IMR-90 (cell line): ENCODE results near the gene L3MBTL4. TPM values are rescaled to one million over a fixed set of nuclear protein-coding genes. Genes with fewer than 3 reads are reported as not detected.

Experiments
- ATAC-seq: fragments of 200-7000 bp; cut with Tn5 transposase; 2 replicates; pipeline ENCODE4 v1.9.1; 2020; ENCODE audit warnings: low read depth, mild to moderate bottlenecking, moderate library complexity
- BruUV-seq: library from RNA; stranded (reverse); fragments of 400-500 nt; replicated peaks from 2 replicates; lab custom pipeline; 2021; lab: Mats Ljungman, UMichigan
- CTCF ChIA-PET: fragments of 300-600 bp; formaldehyde crosslinking; extraction: SDS; loops from one replicate; lab custom pipeline; 2021; ENCODE audit warnings: antibody characterized with exemption; lab: Yijun Ruan, JAX
- POLR2A ChIA-PET: fragments of 300-600 bp; sonication (Branson Sonifier 250); formaldehyde crosslinking; loops from one replicate; lab custom pipeline; 2022; ENCODE audit warnings: antibody characterized with exemption; ENCODE audit not compliant: unreplicated experiment; lab: Charles Lee
- DNase-seq: peaks from one replicate; pipeline ENCODE4 v3.0.0; 2013
- H2AFZ ChIP-seq: replicated peaks from 2 replicates; pipeline ENCODE3; 2013; ENCODE audit warnings: low read length, mild to moderate bottlenecking; ENCODE audit not compliant: poor library complexity
- H2AK5ac ChIP-seq: 2 replicates; pipeline ENCODE4 v1.6.1; 2013; ENCODE audit warnings: low read depth, low read length, inconsistent platforms
- H2AK9ac ChIP-seq: replicated peaks from 2 replicates; pipeline ENCODE3; 2013; ENCODE audit warnings: mild to moderate bottlenecking, low read depth, low read length, moderate library complexity; ENCODE audit not compliant: poor library complexity
- H2BK120ac ChIP-seq: 2 replicates; pipeline ENCODE4 v1.6.1; 2013; ENCODE audit warnings: low read depth, low read length, inconsistent platforms
- H2BK15ac ChIP-seq: 3 replicates; pipeline ENCODE4 v1.6.1; 2013; ENCODE audit warnings: low read depth, low read length, inconsistent platforms
- H2BK20ac ChIP-seq: 2 replicates; pipeline ENCODE4 v1.6.1; 2013; ENCODE audit warnings: low read depth, mild to moderate bottlenecking, inconsistent platforms, low read length, moderate library complexity
- H2BK5ac ChIP-seq: 2 replicates; pipeline ENCODE4 v1.6.1; 2013; ENCODE audit warnings: mild to moderate bottlenecking, low read depth, low read length, inconsistent platforms; ENCODE audit not compliant: poor library complexity, severe bottlenecking
- H3K14ac ChIP-seq: replicated peaks from 2 replicates; pipeline ENCODE4 v1.6.1; 2013; ENCODE audit warnings: low read depth, low read length, inconsistent platforms
- H3K18ac ChIP-seq: 2 replicates; pipeline ENCODE4 v1.6.1; 2013; ENCODE audit warnings: low read depth, low read length, control low read depth
- H3K23ac ChIP-seq: 2 replicates; pipeline ENCODE4 v1.6.1; 2013; ENCODE audit warnings: low read depth, low read length, inconsistent platforms
- H3K27ac ChIP-seq: 2 replicates; pipeline ENCODE4 v1.5.1; 2013; ENCODE audit warnings: mild to moderate bottlenecking, control low read depth, low read length; ENCODE audit not compliant: insufficient read depth
- H3K27me3 ChIP-seq: 2 replicates; pipeline ENCODE4 v1.6.1; 2013; ENCODE audit warnings: low read length; ENCODE audit not compliant: control insufficient read depth, insufficient read depth
- H3K36me3 ChIP-seq: 2 replicates; pipeline ENCODE4 v1.6.1; 2013; ENCODE audit warnings: low read length, mixed read lengths; ENCODE audit not compliant: control insufficient read depth, insufficient read depth
- H3K4ac ChIP-seq: 2 replicates; pipeline ENCODE4 v1.6.1; 2013; ENCODE audit warnings: low read depth, low read length, inconsistent platforms
- H3K4me1 ChIP-seq: 2 replicates; pipeline ENCODE4 v1.6.1; 2013; ENCODE audit warnings: low read length, mixed read lengths; ENCODE audit not compliant: control insufficient read depth, insufficient read depth
- H3K4me2 ChIP-seq: 2 replicates; pipeline ENCODE4 v1.6.1; 2013; ENCODE audit warnings: low read depth, mild to moderate bottlenecking, control low read depth, low read length, moderate library complexity
- H3K4me3 ChIP-seq: 2 replicates; pipeline ENCODE4 v1.5.1; 2013; ENCODE audit warnings: low read depth, mild to moderate bottlenecking, control low read depth, low read length, moderate library complexity; ENCODE audit not compliant: insufficient read depth
- H3K56ac ChIP-seq: 2 replicates; pipeline ENCODE4 v1.6.1; 2013; ENCODE audit warnings: low read length, inconsistent platforms; ENCODE audit not compliant: insufficient read depth; ENCODE audit errors: extremely low read depth
- H3K79me1 ChIP-seq, 2 experiments: 2 replicates each; pipeline ENCODE4 v1.6.1; 2013; ENCODE audit warnings: low read length in 2 of 2, inconsistent platforms in 1 of 2, low read depth in 1 of 2
- H3K9ac ChIP-seq: 2 replicates; pipeline ENCODE4 v1.6.1; 2013; ENCODE audit warnings: low read depth, low read length, control low read depth
- H3K9me1 ChIP-seq: 2 replicates; pipeline ENCODE4 v1.6.1; 2013; ENCODE audit warnings: low read length, inconsistent platforms; ENCODE audit not compliant: insufficient read depth
- H3K9me3 ChIP-seq: 2 replicates; pipeline ENCODE4 v1.6.1; 2013; ENCODE audit warnings: low read length; ENCODE audit not compliant: control insufficient read depth, insufficient read depth
- H4K20me1 ChIP-seq: 2 replicates; pipeline ENCODE4 v1.6.1; 2013; ENCODE audit warnings: low read length, inconsistent platforms; ENCODE audit not compliant: insufficient read depth
- H4K5ac ChIP-seq: 2 replicates; pipeline ENCODE4 v1.6.1; 2013; ENCODE audit warnings: mild to moderate bottlenecking, low read depth, low read length, control low read depth
- H4K8ac ChIP-seq, 2 experiments: 2 replicates each; pipeline ENCODE4 v1.6.1; 2013; ENCODE audit warnings: low read depth in 2 of 2, low read length in 2 of 2, control low read depth in 1 of 2, inconsistent platforms in 1 of 2
- H4K91ac ChIP-seq: 2 replicates; pipeline ENCODE4 v1.6.1; 2013; ENCODE audit warnings: low read depth, low read length, inconsistent platforms; ENCODE audit not compliant: insufficient read depth
- CEBPB ChIP-seq: IDR thresholded peaks from 2 replicates; pipeline ENCODE4 v1.6.1; 2012; ENCODE audit warnings: low read depth, low read length, improper control_type of control experiment
- MAFK ChIP-seq: IDR thresholded peaks from 2 replicates; pipeline ENCODE4 v1.6.1; 2012; ENCODE audit warnings: low read depth, low read length, improper control_type of control experiment
- NFE2L2 ChIP-seq: fragments of 150-350 bp; IDR thresholded peaks from 2 replicates; pipeline ENCODE4 v1.6.1; 2016; ENCODE audit warnings: low read depth, mild to moderate bottlenecking, low read length
- POLR2A ChIP-seq: IDR thresholded peaks from 2 replicates; pipeline ENCODE4 v1.6.1; 2012; ENCODE audit warnings: mild to moderate bottlenecking, low read depth, low read length
- RAD21 ChIP-seq: IDR thresholded peaks from 2 replicates; pipeline ENCODE4 v1.6.1; 2012; ENCODE audit warnings: low read length, improper control_type of control experiment
- RFX5 ChIP-seq: IDR thresholded peaks from 2 replicates; pipeline ENCODE4 v1.8.0; 2012; ENCODE audit warnings: low read depth, mild to moderate bottlenecking, low read length, moderate library complexity
- SMC3 ChIP-seq: fragments of 150-350 bp; IDR thresholded peaks from 2 replicates; pipeline ENCODE4 v1.6.1; 2016; ENCODE audit warnings: low read depth, mild to moderate bottlenecking, antibody characterized with exemption, low read length, moderate library complexity
- WGBS, 2 experiments: methylation state at CpG; one replicate each; pipeline versions ENCODE4 v1.1.5 to v1.1.7; 2013; ENCODE audit warnings: missing lambda C conversion rate in 2 of 2; ENCODE audit not compliant: insufficient read length in 1 of 2; ENCODE audit errors: extremely low coverage in 2 of 2; 5-methylcytosine and 5-hydroxymethylcytosine counted together
- dilution Hi-C: fragments of 300-500 bp; cut with HindIII; formaldehyde crosslinking; loops from one replicate; pipeline ENCODE4 v1.14.3; 2018; ENCODE audit warnings: low sequenced_read_pairs; ENCODE audit not compliant: unreplicated experiment
- in situ Hi-C: fragments of 300-500 bp; cut with MboI; formaldehyde crosslinking; loops from 3 replicates; pipeline ENCODE4 v1.14.3; 2019; ENCODE audit warnings: low sequenced_read_pairs, inconsistent platforms, mixed read lengths
- intact Hi-C: fragments of 100-400 bp; cut with micrococcal nuclease; formaldehyde crosslinking; loops from 2 replicates; pipeline ENCODE4 v1.10.0; 2022
- polyA plus RNA-seq, 3 experiments: library from polyadenylated mRNA; depleted of rRNA; stranded (reverse); fragments of >200 nt; gene quantifications; 2 replicates each; pipeline ENCODE4 v1.2.3, GENCODE V29; 2012; ENCODE audit warnings: low replicate concordance in 1 of 3
- total RNA-seq: library from RNA; depleted of rRNA; stranded (reverse); fragments of >200 nt; gene quantifications from 2 replicates; pipeline ENCODE4 v1.2.3, GENCODE V29; 2012
- TF ChIP-seq, protein P1 (sequence below): fragments of 150-350 bp; IDR thresholded peaks from 2 replicates; pipeline ENCODE4 v1.6.1; 2017; ENCODE audit warnings: mild to moderate bottlenecking, antibody characterized with exemption, low read length, low read depth
- TF ChIP-seq, protein P2 (sequence below): conservative IDR thresholded peaks from 2 replicates; pipeline ENCODE4 v1.5.1; 2012; ENCODE audit warnings: mild to moderate bottlenecking, low read depth, low read length, improper control_type of control experiment
- TF ChIP-seq, protein P3 (sequence below): fragments of 150-350 bp; IDR thresholded peaks from 2 replicates; pipeline ENCODE4 v1.6.1; 2016; ENCODE audit warnings: low read depth, mild to moderate bottlenecking, low read length, moderate library complexity, borderline replicate concordance

The L3MBTL4 gene
- total and polyA plus RNA-seq, 2 of the 4 experiments (the other 2 are of a cell fraction), result under 0.01 to 0.02 TPM

DNA sequence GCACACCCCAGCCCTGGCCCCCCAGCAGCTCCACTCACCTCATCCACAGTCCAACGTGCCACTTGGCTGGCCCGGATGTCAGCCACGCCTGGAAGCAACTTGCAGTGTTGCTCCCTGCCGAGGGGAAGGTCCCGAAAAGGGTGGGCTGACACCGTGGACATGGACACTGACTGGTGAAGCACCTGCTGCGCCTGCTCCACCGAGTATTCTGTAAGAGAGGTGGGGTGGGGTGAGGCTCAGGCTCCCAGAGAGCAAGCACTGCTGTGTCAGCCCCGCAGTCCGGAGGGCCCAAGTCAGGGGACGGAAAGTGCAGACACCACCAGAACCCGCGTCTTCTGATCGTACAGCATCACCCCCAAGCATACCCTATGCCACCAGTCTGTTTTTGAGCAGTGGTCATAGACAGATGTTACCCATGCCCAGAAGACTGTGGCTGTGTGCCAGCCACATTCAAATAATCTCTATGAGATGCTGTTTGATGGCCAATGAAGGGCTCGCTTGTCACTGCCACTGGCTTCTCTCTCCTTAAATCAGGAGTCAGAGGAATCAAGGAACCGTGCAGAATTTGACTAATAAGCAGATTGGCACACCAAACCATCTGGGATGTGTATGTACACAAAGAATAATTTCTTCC lies 445.2 kb downstream of the L3MBTL4 start:
- CTCF ChIA-PET, result no interaction called here
- in situ Hi-C loops, result no loop called here

More for the DNA sequence above, 445.2 kb downstream of the L3MBTL4 start:
- H2BK120ac ChIP-seq, result no peak overlapping the region
- H3K4me1 ChIP-seq, result no peaks in the 10 kb centered on the region
- no peak overlapping the region for H2BK20ac ChIP-seq
- peaks cover 4% of the 10 kb centered on the region for H3K9me1 ChIP-seq
- H2AFZ ChIP-seq, result no peak overlapping the region
- H2BK15ac ChIP-seq, result no peak overlapping the region
- H3K23ac ChIP-seq, result no peak overlapping the region
- H3K56ac ChIP-seq, result no peak overlapping the region
- H2AK9ac ChIP-seq, result no peak overlapping the region
- TF ChIP-seq, protein P1, sequence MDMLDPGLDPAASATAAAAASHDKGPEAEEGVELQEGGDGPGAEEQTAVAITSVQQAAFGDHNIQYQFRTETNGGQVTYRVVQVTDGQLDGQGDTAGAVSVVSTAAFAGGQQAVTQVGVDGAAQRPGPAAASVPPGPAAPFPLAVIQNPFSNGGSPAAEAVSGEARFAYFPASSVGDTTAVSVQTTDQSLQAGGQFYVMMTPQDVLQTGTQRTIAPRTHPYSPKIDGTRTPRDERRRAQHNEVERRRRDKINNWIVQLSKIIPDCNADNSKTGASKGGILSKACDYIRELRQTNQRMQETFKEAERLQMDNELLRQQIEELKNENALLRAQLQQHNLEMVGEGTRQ, result no peak
- TF ChIP-seq RFX5 (no peak), RAD21 (no peak), CEBPB (no peak), MAFK (no peak), POLR2A (no peak), NFE2L2 (no peak), SMC3 (no peak)
- TF ChIP-seq, protein P2, sequence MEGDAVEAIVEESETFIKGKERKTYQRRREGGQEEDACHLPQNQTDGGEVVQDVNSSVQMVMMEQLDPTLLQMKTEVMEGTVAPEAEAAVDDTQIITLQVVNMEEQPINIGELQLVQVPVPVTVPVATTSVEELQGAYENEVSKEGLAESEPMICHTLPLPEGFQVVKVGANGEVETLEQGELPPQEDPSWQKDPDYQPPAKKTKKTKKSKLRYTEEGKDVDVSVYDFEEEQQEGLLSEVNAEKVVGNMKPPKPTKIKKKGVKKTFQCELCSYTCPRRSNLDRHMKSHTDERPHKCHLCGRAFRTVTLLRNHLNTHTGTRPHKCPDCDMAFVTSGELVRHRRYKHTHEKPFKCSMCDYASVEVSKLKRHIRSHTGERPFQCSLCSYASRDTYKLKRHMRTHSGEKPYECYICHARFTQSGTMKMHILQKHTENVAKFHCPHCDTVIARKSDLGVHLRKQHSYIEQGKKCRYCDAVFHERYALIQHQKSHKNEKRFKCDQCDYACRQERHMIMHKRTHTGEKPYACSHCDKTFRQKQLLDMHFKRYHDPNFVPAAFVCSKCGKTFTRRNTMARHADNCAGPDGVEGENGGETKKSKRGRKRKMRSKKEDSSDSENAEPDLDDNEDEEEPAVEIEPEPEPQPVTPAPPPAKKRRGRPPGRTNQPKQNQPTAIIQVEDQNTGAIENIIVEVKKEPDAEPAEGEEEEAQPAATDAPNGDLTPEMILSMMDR, result no peak
- TF ChIP-seq, protein P3, sequence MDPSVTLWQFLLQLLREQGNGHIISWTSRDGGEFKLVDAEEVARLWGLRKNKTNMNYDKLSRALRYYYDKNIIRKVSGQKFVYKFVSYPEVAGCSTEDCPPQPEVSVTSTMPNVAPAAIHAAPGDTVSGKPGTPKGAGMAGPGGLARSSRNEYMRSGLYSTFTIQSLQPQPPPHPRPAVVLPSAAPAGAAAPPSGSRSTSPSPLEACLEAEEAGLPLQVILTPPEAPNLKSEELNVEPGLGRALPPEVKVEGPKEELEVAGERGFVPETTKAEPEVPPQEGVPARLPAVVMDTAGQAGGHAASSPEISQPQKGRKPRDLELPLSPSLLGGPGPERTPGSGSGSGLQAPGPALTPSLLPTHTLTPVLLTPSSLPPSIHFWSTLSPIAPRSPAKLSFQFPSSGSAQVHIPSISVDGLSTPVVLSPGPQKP, result no peak
- no peaks in the 10 kb centered on the region for H3K79me1 ChIP-seq
- no peak overlapping the region for H3K14ac ChIP-seq
- no peak overlapping the region for H3K18ac ChIP-seq
- no peaks in the 10 kb centered on the region for H4K20me1 ChIP-seq
- no peak for ATAC-seq
- no peaks in the 10 kb centered on the region for H3K36me3 ChIP-seq
- H3K27ac ChIP-seq, result no peak overlapping the region
- intact Hi-C loops, result no loop called here
- no peak overlapping the region for H2BK5ac ChIP-seq
- BruUV-seq, result no TSS peak
- 82% methylated on average over 2 of the region's 16 CpGs; no CpG with 5 or more reads in 1 of the 2 experiments for WGBS, 2 experiments
- H3K9ac ChIP-seq, result no peak overlapping the region
- H3K4me2 ChIP-seq, result no peak overlapping the region
- 0 out of 2 replicates have a peak, but pooled peaks cover 2% of the 10 kb centered on the region for H3K27me3 ChIP-seq
- H2AK5ac ChIP-seq, result no peak overlapping the region
- POLR2A ChIA-PET, result no interaction called here
- no peak overlapping the region for H3K4ac ChIP-seq
- dilution Hi-C loops, result no loop called here
- no peak overlapping the region for H3K4me3 ChIP-seq
- H4K91ac ChIP-seq, result no peak overlapping the region
- no peaks in the 10 kb centered on the region for H3K9me3 ChIP-seq
- H4K5ac ChIP-seq, result no peak overlapping the region
- DNase-seq, result no peak
- H4K8ac ChIP-seq, result no peak overlapping the region
